HG02938 (cell line): ENCODE data around the gene CDH12.
"Not testable (repeated sequence)": the region's sequence is repeated elsewhere in the genome, so short reads cannot be mapped to it uniquely, and the experiment has no call there.

ENCODE experiments used
- ATAC-seq: cut with Tn5 transposase; IDR thresholded peaks from one replicate; pipeline ENCODE4 v1.9.1; 2021; ENCODE audit warnings: mild to moderate bottlenecking, moderate library complexity; ENCODE audit not compliant: unreplicated experiment

The CDH12 gene

GRCh38 chr5:22774214-22774613 lies 78.9 kb downstream of the CDH12 start:
- not testable (repeated sequence) for ATAC-seq

- ATAC-seq: no peak
Observed at GRCh38 chr5:22764736-22765135, 88.4 kb downstream of the CDH12 start.

GRCh38 chr5:22757776-22758175 lies 95.4 kb downstream of the CDH12 start:
- ATAC-seq: no peak

- no peak for ATAC-seq
Observed at GRCh38 chr5:22754155-22754554, 99.0 kb downstream of the CDH12 start.

- no peak for ATAC-seq
Observed at GRCh38 chr5:22751536-22751935, 101.6 kb downstream of the CDH12 start.

GRCh38 chr5:22736443-22737003 lies 116.6 kb downstream of the CDH12 start:
- ATAC-seq: no peak

- no peak for ATAC-seq
Observed at GRCh38 chr5:22734907-22735306, 118.2 kb downstream of the CDH12 start.

GRCh38 chr5:22728610-22729009 lies 124.5 kb downstream of the CDH12 start:
- no peak for ATAC-seq

GRCh38 chr5:22722491-22722890 lies 130.7 kb downstream of the CDH12 start:
- no peak for ATAC-seq

GRCh38 chr5:22722056-22722455 lies 131.1 kb downstream of the CDH12 start:
- no peak for ATAC-seq

- ATAC-seq: no peak
Observed at GRCh38 chr5:22719842-22720241, 133.3 kb downstream of the CDH12 start.

- no peak for ATAC-seq
Observed at GRCh38 chr5:22710660-22711059, 142.5 kb downstream of the CDH12 start.

- no peak for ATAC-seq
Observed at GRCh38 chr5:22709743-22710142, 143.4 kb downstream of the CDH12 start.

- no peak for ATAC-seq
Observed at GRCh38 chr5:22708770-22709328, 144.3 kb downstream of the CDH12 start.

- ATAC-seq: no peak
Observed at GRCh38 chr5:22706901-22707300, 146.2 kb downstream of the CDH12 start.

- no peak for ATAC-seq
Observed at GRCh38 chr5:22699319-22699718, 153.8 kb downstream of the CDH12 start.

- ATAC-seq: no peak
Observed at GRCh38 chr5:22693121-22693520, 160.0 kb downstream of the CDH12 start.

- no peak for ATAC-seq
Observed at GRCh38 chr5:22683050-22683449, 170.1 kb downstream of the CDH12 start.

- no peak for ATAC-seq
Observed at GRCh38 chr5:22678886-22679285, 174.3 kb downstream of the CDH12 start.

GRCh38 chr5:22673131-22673530 lies 180.0 kb downstream of the CDH12 start:
- no peak for ATAC-seq

GRCh38 chr5:22669345-22669744 lies 183.8 kb downstream of the CDH12 start:
- ATAC-seq: no peak

- ATAC-seq: no peak
Observed at GRCh38 chr5:22665801-22666200, 187.3 kb downstream of the CDH12 start.

GRCh38 chr5:22663134-22663533 lies 190.0 kb downstream of the CDH12 start:
- ATAC-seq: no peak
